ENCODE results near the gene LRCH1.

The LRCH1 gene

GRCh38 chr13:46617885-46618284, 64.9 kb downstream of the LRCH1 start:
- no peak for FAIRE-seq

GRCh38 chr13:46618694-46619254, 65.8 kb downstream of the LRCH1 start:
- no peak for FAIRE-seq

DNA sequence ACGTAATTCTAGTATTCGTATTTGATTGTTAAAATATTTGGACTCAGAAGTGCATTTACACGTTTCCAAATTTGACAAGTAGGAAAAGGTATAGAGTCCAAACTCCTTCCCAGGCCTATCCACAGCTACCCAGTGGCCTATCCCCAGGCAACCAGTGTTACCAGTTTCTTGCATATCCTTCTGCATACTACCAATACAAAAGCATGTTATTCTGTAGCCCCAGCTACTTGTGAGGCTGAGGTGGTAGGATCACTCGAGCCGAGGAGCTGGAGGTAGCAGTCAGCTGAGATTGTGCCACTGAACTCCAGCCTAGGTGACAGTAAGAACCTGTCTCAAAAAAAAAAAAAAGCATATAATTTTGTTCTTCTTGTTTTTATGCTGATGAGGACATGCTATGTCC, 67.1 kb downstream of the LRCH1 start:
- FAIRE-seq: no peak

DNA sequence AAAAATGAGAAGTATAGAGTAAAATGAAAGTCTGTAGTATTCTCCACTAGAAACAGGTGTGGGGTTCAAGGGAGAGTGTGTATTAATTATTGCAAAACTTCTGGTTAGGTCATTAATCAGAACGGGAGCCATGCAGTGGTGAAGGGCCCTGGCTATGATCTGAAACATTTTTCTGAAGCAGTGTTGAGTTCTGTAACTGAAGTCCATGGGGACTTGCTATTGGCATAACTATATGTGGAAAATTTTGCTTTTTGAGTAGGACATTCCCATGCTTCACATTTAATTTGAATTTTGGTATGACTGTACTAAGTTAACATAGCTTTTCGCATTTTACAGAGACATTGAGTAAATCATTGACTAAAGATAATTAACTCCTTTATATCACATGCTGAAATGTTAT, 67.5 kb downstream of the LRCH1 start:
- no peak for FAIRE-seq

- FAIRE-seq: no peak
These were observed 68.2 kb downstream of the LRCH1 start for GRCh38 chr13:46621133-46621532.

- no peak for FAIRE-seq
These were observed 69.0 kb downstream of the LRCH1 start for GRCh38 chr13:46621792-46622629.

- no peak for FAIRE-seq
These were observed 69.8 kb downstream of the LRCH1 start for GRCh38 chr13:46622630-46623256.

DNA sequence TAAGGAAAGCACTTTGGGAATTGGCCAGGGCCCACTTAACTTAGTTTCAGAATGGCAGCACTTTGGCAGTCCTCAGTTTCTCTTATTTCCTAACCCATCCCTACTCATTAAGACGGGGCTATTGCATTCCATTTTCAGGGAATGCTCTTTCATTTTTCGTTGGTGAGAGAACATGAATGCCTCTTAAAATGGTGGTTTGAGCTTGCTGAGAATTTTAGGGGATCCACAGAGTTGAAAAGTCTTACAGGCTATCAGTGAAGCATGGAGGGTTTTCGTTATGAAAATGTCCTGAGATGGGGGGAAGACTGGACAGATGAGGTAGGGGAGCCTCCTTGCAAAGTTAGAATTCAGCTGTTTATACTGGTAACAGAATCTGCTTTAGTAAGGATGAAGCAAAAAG, 71.4 kb downstream of the LRCH1 start:
- no peak for FAIRE-seq

GRCh38 chr13:46624821-46625220, 71.9 kb downstream of the LRCH1 start:
- no peak for FAIRE-seq

DNA sequence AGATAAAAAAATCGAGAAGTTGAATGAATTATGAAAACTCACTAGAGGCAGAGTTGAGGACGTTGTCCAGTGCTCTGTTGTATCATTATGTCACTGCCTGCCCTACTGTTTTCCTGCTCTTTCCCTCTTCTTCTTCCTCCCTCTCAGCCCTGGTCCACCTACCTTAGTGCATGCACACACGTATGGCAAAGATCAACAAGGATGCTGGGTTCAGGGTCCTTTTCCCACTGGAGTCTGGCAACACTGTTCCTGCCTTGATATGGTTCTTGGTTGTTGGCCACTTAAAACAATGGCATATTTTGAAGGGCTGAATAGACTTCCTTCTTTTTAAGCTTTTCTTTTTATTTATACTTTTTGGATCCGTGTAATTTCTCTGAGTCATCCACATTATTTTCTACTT, 74.5 kb downstream of the LRCH1 start:
- no peak for FAIRE-seq

DNA sequence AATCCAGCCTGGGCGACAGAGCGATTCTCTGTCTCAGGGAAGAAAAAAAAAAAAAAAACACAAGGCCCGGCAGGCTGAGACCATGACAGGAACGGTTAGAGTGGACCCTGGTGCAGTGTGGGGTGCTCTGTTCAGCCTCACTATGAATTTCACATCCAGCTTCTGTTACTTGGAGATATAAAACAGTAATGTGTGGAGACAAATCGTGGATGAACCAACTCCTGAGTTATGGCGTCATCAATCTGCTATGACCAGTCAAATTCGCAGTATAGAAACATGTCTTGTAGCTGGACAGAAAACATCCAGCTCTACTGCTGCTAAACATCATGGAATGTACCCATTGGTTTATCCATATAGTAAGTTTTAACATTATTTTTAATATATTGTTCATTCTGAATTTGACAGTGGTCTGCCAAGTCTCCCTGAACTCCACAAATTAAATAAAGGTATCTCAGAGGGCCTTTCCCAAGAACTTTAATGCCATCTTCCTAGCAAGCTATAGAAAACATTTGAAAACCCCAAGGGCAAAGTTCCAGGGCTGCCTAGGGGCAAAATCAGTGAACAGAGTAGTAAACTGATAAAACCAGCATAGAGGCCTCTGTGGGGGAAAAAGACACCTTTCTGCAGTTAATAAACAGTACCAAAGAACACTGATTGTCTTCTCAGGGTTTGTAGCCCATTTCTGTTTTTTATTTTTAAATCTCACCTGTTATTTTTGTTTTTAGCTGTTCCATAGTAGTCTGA, 75.8 kb downstream of the LRCH1 start:
- FAIRE-seq: no peak

DNA sequence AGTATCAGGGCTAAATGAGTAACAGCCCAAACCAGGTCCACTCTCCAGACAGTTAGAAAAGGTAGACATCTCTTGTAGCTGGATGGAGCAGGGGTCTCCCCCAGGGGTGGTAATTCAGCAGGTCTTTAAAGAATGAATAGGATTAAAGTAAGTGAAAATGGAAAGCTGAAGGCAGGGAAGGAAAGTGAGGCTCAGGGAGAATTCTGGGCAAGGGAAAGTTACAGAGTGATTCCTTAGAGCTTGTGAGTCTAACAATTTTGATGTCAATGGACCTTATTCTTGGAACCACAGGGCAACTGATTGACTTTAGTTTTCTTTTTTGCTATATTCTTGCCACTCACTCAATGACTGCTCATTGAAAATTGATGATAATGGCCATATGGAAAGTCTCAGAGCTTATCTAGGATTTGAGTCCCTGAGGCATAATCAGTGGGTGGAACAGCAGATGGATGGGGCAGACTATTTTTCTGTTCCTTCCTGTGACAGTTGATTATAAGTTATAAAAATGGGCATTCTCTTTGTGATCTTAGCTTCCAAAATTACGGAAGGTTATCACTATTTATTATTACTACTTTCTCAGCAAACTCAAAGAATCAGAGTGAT, 76.9 kb downstream of the LRCH1 start:
- FAIRE-seq: no peak

- FAIRE-seq: no peak
These were observed 77.6 kb downstream of the LRCH1 start for GRCh38 chr13:46630431-46631178.

GRCh38 chr13:46631179-46631542, 78.2 kb downstream of the LRCH1 start:
- no peak for FAIRE-seq

GRCh38 chr13:46632176-46632575, 79.2 kb downstream of the LRCH1 start:
- no peak for FAIRE-seq

- no peak for FAIRE-seq
These were observed 80.4 kb downstream of the LRCH1 start for GRCh38 chr13:46633416-46633815.

DNA sequence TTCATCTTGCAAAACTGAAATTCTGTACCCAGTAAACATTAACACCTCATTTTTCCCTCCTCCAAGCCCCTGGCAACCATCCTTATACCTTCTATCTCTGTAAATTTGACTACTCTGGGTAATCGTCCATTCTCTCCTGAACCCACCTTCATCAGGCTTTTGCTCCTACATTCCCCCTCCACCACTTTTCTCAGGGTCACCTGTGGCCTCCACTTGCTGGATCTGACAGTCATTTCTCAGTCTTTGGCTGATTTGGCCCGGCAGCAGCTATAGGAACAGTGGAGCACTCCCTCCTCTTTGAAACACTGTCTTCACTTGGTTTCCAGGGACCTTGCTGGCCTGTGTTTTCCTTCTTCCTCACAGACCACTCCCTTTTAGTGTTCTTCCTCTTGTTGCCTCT, 83.5 kb downstream of the LRCH1 start:
- no peak for FAIRE-seq

DNA sequence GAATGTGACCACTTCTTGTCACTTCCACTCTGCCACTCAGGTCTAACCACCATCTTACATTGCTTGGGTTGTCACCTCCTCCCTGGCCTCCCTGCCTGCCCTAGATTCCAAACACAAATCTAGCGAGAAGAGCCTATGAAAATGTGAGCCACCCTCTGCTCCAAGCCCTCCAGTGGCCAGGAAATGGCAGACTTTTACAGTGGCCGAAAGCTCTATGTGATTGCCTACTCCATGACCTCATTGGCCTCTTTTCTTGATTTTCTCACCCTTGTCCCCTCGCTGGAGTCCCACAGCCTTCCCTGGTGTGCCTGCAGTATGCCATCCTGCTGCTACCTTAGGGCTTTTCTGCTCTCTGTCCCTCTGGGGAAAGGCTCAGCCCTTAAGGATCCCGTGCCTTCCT, 84.2 kb downstream of the LRCH1 start:
- FAIRE-seq: no peak

DNA sequence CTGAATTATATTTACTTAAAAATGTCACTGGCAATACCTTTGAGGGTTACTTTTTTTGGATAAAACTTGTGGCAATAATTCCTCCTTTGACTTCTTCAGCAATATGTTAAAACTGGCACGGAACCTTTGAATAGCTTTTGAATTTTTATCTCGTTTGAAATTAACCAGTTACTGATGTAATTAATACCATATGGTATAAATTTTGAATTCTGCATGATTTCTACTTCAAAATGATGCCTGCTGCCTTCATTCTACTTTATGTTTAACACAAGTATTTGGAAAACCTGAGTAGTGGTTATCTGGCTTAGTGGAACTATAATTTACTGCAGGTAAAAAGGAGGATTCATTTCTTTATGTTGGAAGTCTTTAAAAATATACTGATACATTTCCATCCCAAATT, 85.3 kb downstream of the LRCH1 start:
- no peak for FAIRE-seq

- no peak for FAIRE-seq
These were observed 86.3 kb downstream of the LRCH1 start for GRCh38 chr13:46639033-46639981.

DNA sequence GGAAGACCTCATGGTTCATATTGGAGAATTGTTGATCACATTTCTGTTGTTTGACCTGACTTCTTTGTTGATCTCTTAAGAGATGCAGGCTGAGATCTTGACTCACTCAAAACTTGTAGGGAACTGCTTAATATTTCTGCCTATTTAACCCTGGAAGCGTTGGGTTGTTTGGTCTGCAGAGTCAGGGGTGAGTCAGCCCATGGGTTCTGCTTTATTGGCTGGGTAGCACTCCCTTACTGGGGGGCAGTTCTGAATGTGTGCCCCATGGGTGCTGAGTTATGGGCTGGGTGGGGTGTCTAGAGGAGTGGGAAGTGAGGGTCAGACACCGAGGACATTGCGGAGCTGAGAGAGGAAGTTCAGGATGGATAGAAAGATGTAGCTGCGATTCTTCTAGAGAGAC, 87.9 kb downstream of the LRCH1 start:
- FAIRE-seq: no peak
